ENCODE results near the gene GGTLC2.

Gene GGTLC2

DNA sequence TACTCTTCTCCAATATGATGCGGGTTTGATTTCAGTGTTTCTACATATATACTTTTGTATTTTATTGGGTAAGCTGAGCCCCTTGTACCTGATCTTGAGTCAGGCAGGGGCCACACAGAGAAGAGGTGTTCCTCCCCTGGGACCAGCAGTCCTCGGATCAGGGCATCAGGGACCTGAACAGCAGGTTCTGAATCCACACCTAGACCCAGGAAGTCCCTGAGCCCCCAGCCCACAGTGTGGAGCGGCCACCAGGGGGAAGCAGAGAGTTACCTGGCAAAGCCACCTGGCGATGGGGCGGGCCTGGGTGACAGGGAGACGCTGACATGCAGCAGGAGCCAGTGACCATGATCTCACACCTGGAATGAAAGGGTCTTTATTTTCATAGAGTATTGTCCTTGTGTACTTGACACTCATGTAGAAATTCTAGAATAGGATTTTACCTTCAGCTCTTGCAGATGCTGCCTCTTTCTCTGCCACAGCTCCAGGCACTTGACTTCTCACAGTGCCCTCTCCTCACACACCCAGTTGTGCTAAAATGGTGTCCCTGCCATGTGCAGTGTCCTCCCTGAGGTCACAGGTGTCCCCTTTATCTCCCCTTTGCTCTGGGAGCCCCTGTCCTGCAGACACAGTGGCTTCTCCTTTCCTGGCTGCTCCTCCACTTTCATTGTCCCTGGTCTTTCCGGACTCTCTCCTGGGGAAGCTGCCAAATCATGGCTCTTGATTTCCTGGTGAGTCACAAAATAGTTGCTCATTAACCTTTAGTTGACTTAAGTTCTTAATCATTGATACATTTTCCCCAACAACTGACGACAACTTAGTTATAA lies 48.5 kb downstream of the GGTLC2 start:
- peak; percentile 50 for DNase-seq

DNA sequence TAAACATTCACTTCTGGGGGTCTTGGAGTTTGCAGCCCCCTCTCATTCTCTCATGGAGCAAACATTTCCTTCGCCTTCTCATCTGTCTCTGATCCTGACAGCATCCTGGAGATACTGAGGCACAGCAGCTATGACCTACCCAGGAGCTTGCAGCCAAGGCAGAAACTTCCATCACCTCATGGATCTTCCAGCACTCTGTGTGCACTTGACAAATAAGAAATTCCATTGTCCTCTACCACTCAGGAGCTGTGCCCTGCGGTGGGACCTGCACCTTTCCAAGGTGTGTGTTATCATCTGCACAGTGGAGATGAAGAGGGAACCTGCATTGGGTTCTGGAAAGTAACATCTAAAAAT lies 49.1 kb downstream of the GGTLC2 start:
- no peak for DNase-seq

GRCh38 chr22:22694106-22694505 lies 49.7 kb downstream of the GGTLC2 start:
- no peak for DNase-seq

DNA sequence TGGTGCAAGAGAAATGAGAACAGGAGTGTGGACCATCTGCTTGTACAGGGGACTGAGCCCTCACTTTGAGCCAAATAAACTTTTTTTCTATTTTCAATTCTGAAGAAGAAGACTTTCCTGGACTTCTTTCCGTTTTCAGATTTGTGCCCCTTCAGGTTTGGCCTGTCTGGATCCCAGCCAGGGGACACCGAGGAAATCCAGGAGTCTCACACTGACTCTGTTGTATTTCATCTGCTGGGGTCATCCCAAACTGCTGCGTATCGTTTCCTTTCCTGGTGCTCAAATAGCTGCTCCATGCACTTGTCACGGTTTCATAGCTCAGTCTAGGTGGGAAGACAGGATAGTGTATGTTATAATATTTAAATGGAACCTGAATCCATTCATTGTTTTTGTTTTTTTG lies 51.7 kb downstream of the GGTLC2 start:
- no peak for DNase-seq

Measured in NCI-H345 (cell line).